GM12891 (cell line): Measurements from ENCODE around the gene LEAP2.

Experiments used
- PAX5 ChIP-seq: IDR thresholded peaks from 2 replicates; pipeline ENCODE4 v1.6.1; 2011; ENCODE audit warnings: low read length, moderate library complexity, mild to moderate bottlenecking; ENCODE audit not compliant: insufficient read depth, severe bottlenecking
- POLR2A ChIP-seq: IDR thresholded peaks from 2 replicates; pipeline ENCODE4 v1.6.1; 2011; ENCODE audit warnings: low read depth, low read length, control low read depth
- POLR2AphosphoS5 ChIP-seq: IDR thresholded peaks from 2 replicates; pipeline ENCODE4 v1.6.1; 2011; ENCODE audit warnings: low read depth, low read length, control low read depth
- POU2F2 ChIP-seq: IDR thresholded peaks from 2 replicates; pipeline ENCODE4 v1.6.1; 2011; ENCODE audit warnings: low read depth, mild to moderate bottlenecking, control low read depth, low read length, moderate library complexity
- TAF1 ChIP-seq: IDR thresholded peaks from 2 replicates; pipeline ENCODE4 v1.6.1; 2011; ENCODE audit warnings: low read depth, low read length, control low read depth

DNA sequence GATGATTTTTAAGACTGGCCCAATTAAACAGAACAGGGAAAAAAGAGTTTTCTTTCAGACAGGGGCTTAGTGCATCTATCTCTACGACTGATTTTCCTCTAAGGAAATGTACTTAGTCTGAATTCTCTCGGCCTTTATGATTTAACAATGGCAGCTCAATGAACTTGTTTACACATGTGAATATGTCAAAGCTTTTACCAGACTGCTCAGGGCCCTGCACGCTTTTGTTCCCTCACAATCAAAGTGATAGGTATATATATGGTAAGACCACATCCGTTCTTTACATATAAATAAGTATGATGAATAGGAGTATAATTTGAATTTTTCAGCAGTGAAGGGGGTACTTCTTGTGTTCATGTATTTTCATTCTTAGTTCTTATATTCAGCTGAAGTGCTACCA lies 27.6 kb downstream of the LEAP2 start:
- TF ChIP-seq POLR2A (no peak), TAF1 (no peak), POLR2AphosphoS5 (no peak), POU2F2 (no peak), PAX5 (no peak)
